ENCODE measurements around the gene RIPK3. TPM values are rescaled to one million over a fixed set of nuclear protein-coding genes. Genes with fewer than 3 reads are reported as not detected.

Gene RIPK3
- total RNA-seq, 1 experiment from 2014 or later, result 11.0 TPM

GRCh38 chr14:24289649-24290280 is 50.0 kb downstream of the RIPK3 start:
- H3K4me1 Mint-ChIP-seq (ENCODE audit: low read depth, unreplicated experiment), result no peaks in the 10 kb centered on the region
- H3K4me3 Mint-ChIP-seq (ENCODE audit: low read depth, unreplicated experiment), result no peak overlapping the region
- H3K27me3 Mint-ChIP-seq (ENCODE audit: unreplicated experiment), result no peaks in the 10 kb centered on the region
- no peaks in the 10 kb centered on the region for H3K36me3 Mint-ChIP-seq (ENCODE audit: insufficient read depth, unreplicated experiment)
- BruUV-seq (replicated peaks), result no TSS peak
- no peak overlapping the region for H3K27ac Mint-ChIP-seq (ENCODE audit: unreplicated experiment)
- CTCF ChIA-PET, result no interaction called here
- no peak for TF ChIP-seq CTCF (IDR thresholded peaks at IDR 0.05; ENCODE audit: unreplicated experiment)
- H3K9me3 Mint-ChIP-seq (ENCODE audit: low read depth, unreplicated experiment), result no peaks in the 10 kb centered on the region
- DNase-seq, result no peak
- intact Hi-C loops (cut with micrococcal nuclease; ENCODE audit: unreplicated experiment), result no loop called here

GRCh38 chr14:24286996-24287395 is 52.8 kb downstream of the RIPK3 start:
- H3K4me3 Mint-ChIP-seq (ENCODE audit: low read depth, unreplicated experiment), result no peak overlapping the region
- H3K9me3 Mint-ChIP-seq (ENCODE audit: low read depth, unreplicated experiment), result no peaks in the 10 kb centered on the region
- CTCF ChIA-PET, result no interaction called here
- intact Hi-C loops (cut with micrococcal nuclease; ENCODE audit: unreplicated experiment), result no loop called here
- H3K36me3 Mint-ChIP-seq (ENCODE audit: insufficient read depth, unreplicated experiment), result no peaks in the 10 kb centered on the region
- H3K27me3 Mint-ChIP-seq (ENCODE audit: unreplicated experiment), result no peaks in the 10 kb centered on the region
- no TSS peak for BruUV-seq (replicated peaks)
- no peak overlapping the region for H3K27ac Mint-ChIP-seq (ENCODE audit: unreplicated experiment)
- no peak for DNase-seq
- H3K4me1 Mint-ChIP-seq (ENCODE audit: low read depth, unreplicated experiment), result no peaks in the 10 kb centered on the region
- no peak for TF ChIP-seq CTCF (IDR thresholded peaks at IDR 0.05; ENCODE audit: unreplicated experiment)

Other genes starting within 250 kb of the RIPK3 start
- gene PCK2, start 245.7 kb downstream of the RIPK3 start, total RNA-seq (2022), result 38.0 and 43.6 TPM in 2 replicates
- 58.2 and 63.4 TPM in 2 replicates for gene DCAF11, start 225.2 kb downstream of the RIPK3 start, total RNA-seq (2022)
- gene NRL, start 225.0 kb downstream of the RIPK3 start, total RNA-seq (2022), result 1.8 and 2.3 TPM in 2 replicates
- 0.47 and 0.98 TPM in 2 replicates for gene FITM1, start 209.3 kb downstream of the RIPK3 start, total RNA-seq (2022)
- 259 and 289 TPM in 2 replicates for gene PSME1, start 203.8 kb downstream of the RIPK3 start, total RNA-seq (2022)
- gene EMC9, start 198.4 kb downstream of the RIPK3 start, total RNA-seq (2022), result 38.0 and 39.2 TPM in 2 replicates
- gene PSME2, start 193.4 kb downstream of the RIPK3 start, total RNA-seq (2022), result 288 and 359 TPM in 2 replicates
- gene RNF31, start 192.5 kb downstream of the RIPK3 start, total RNA-seq (2022), result 95.9 and 103 TPM in 2 replicates
- gene IRF9, start 178.7 kb downstream of the RIPK3 start, total RNA-seq (2022), result 124 and 184 TPM in 2 replicates
- 37.5 and 42.7 TPM in 2 replicates for gene REC8, start 167.9 kb downstream of the RIPK3 start, total RNA-seq (2022)
- gene IPO4, start 151.2 kb downstream of the RIPK3 start, total RNA-seq (2022), result 82.6 and 86.4 TPM in 2 replicates
- 68.0 and 70.9 TPM in 2 replicates for gene TM9SF1, start 144.6 kb downstream of the RIPK3 start, total RNA-seq (2022)
- 0.47 TPM in 1 of 2 replicates, not detected in the other for gene TSSK4, start 134.3 kb downstream of the RIPK3 start, total RNA-seq (2022)
- gene CHMP4A, start 126.5 kb downstream of the RIPK3 start, total RNA-seq (2022), result 53.2 and 60.8 TPM in 2 replicates
- gene MDP1, start 123.9 kb downstream of the RIPK3 start, total RNA-seq (2022), result 7.4 and 8.9 TPM in 2 replicates
- gene NEDD8, start 107.6 kb downstream of the RIPK3 start, total RNA-seq (2022), result 192 and 198 TPM in 2 replicates
- gene GMPR2, start 107.1 kb downstream of the RIPK3 start, total RNA-seq (2022), result 61.3 and 63.4 TPM in 2 replicates
- gene TINF2, start 97.4 kb downstream of the RIPK3 start, total RNA-seq (2022), result 38.3 and 40.4 TPM in 2 replicates
- gene TGM1, start 76.8 kb downstream of the RIPK3 start, total RNA-seq (2022), result 4.5 and 7.5 TPM in 2 replicates
- 35.3 and 42.2 TPM in 2 replicates for gene RABGGTA, start 68.4 kb downstream of the RIPK3 start, total RNA-seq (2022)
- 18.6 and 19.7 TPM in 2 replicates for gene DHRS1, start 40.2 kb downstream of the RIPK3 start, total RNA-seq (2022)
- 35.9 and 40.2 TPM in 2 replicates for gene NOP9, start 40.1 kb downstream of the RIPK3 start, total RNA-seq (2022)
- gene CIDEB, start 32.0 kb downstream of the RIPK3 start, total RNA-seq (2022), result 0.17 TPM in 1 of 2 replicates, not detected in the other
- gene LTB4R2, start 29.9 kb downstream of the RIPK3 start, total RNA-seq (2022), result 19.3 and 25.8 TPM in 2 replicates
- 13.4 and 18.7 TPM in 2 replicates for gene LTB4R, start 28.5 kb downstream of the RIPK3 start, total RNA-seq (2022)
- 3.0 and 3.4 TPM in 2 replicates for gene ADCY4, start 4.9 kb downstream of the RIPK3 start, total RNA-seq (2022)
- gene NFATC4, start 28.2 kb upstream of the RIPK3 start, total RNA-seq (2022), result 10.7 and 12.8 TPM in 2 replicates
- 7.5 and 8.4 TPM in 2 replicates for gene NYNRIN, start 59.0 kb upstream of the RIPK3 start, total RNA-seq (2022)
- 0.99 and 1.7 TPM in 2 replicates for gene CBLN3, start 89.7 kb upstream of the RIPK3 start, total RNA-seq (2022)
- 47.6 and 54.6 TPM in 2 replicates for gene KHNYN, start 90.0 kb upstream of the RIPK3 start, total RNA-seq (2022)
- gene SDR39U1, start 102.8 kb upstream of the RIPK3 start, total RNA-seq (2022), result 43.7 and 59.0 TPM in 2 replicates
- gene CMA1, start 168.3 kb upstream of the RIPK3 start, total RNA-seq (2022), result not detected in 2 replicates
- not detected in 2 replicates for gene CTSG, start 236.3 kb upstream of the RIPK3 start, total RNA-seq (2022)